Transverse colon (tissue), 4 donors: Measurements from ENCODE around the gene LRRTM3.

Source experiments
- POLR2A ChIP-seq: fragments of 450-650 bp; IDR thresholded peaks from one replicate; pipeline ENCODE4 v1.6.1; 2016; ENCODE audit warnings: antibody characterized with exemption, mild to moderate bottlenecking, moderate library complexity
- POLR2AphosphoS5 ChIP-seq, 3 donors: sonication (generic); formaldehyde crosslinking; IDR thresholded peaks; one replicate each; pipeline ENCODE4 v1.6.1; 2016; ENCODE audit warnings: antibody characterized with exemption in 3 of 3
- TF ChIP-seq, protein P1 (sequence below), 5 experiments: fragments of 200-600 bp in 3 of 5; fragments of 450-650 bp in 2 of 5; sonication (generic) in 3 of 5; IDR thresholded peaks; 1 replicate in 2 of 5; 2 replicates in 3 of 5; pipeline ENCODE4 v1.5.1; 2016 to 2017; ENCODE audit warnings: antibody characterized with exemption in 5 of 5, inconsistent platforms in 3 of 5, mild to moderate bottlenecking in 2 of 5, moderate library complexity in 1 of 5

- no peak for TF ChIP-seq POLR2AphosphoS5 (IDR thresholded peaks at IDR 0.05)
- TF ChIP-seq POLR2A = no peak
- TF ChIP-seq, protein P1, sequence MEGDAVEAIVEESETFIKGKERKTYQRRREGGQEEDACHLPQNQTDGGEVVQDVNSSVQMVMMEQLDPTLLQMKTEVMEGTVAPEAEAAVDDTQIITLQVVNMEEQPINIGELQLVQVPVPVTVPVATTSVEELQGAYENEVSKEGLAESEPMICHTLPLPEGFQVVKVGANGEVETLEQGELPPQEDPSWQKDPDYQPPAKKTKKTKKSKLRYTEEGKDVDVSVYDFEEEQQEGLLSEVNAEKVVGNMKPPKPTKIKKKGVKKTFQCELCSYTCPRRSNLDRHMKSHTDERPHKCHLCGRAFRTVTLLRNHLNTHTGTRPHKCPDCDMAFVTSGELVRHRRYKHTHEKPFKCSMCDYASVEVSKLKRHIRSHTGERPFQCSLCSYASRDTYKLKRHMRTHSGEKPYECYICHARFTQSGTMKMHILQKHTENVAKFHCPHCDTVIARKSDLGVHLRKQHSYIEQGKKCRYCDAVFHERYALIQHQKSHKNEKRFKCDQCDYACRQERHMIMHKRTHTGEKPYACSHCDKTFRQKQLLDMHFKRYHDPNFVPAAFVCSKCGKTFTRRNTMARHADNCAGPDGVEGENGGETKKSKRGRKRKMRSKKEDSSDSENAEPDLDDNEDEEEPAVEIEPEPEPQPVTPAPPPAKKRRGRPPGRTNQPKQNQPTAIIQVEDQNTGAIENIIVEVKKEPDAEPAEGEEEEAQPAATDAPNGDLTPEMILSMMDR (IDR thresholded peaks at IDR 0.05) = no peak
Measured at GRCh38 chr10:66983475-66983818, 57.6 kb downstream of the LRRTM3 start.
